Effector CD8-positive, alpha-beta T cell (primary cell): ENCODE measurements around the gene SLC7A6.

ENCODE experiments used
- DNase-seq: peaks from one replicate; lab custom pipeline; 2025; lab: John Stamatoyannopoulos, UW

Gene SLC7A6

GRCh38 chr16:68345958-68346635 lies 81.8 kb downstream of the SLC7A6 start:
- DNase-seq: no peak

- no peak for DNase-seq
Measured at GRCh38 chr16:68346892-68347480, 82.7 kb downstream of the SLC7A6 start.

- DNase-seq: no peak
Measured at GRCh38 chr16:68347605-68348004, 83.3 kb downstream of the SLC7A6 start.

GRCh38 chr16:68348639-68349445 lies 84.5 kb downstream of the SLC7A6 start:
- DNase-seq: no peak

- no peak for DNase-seq
Measured at GRCh38 chr16:68349838-68350410, 85.6 kb downstream of the SLC7A6 start.

GRCh38 chr16:68350813-68351350 lies 86.6 kb downstream of the SLC7A6 start:
- DNase-seq: no peak
